GM06990 (cell line): ENCODE results near the gene RAD51D.

ENCODE experiments used
- DNase-seq: peaks from one replicate; pipeline ENCODE4 v3.0.0-alpha.2; 2011; ENCODE audit not compliant: insufficient read length; ENCODE audit errors: extremely low read depth
- H3K27me3 ChIP-seq: replicated peaks from 2 replicates; pipeline ENCODE4 v1.6.0; 2011; ENCODE audit warnings: low read length; ENCODE audit not compliant: control insufficient read depth, insufficient read depth
- H3K36me3 ChIP-seq: 2 replicates; pipeline ENCODE4 v1.5.1; 2011; ENCODE audit warnings: low read length; ENCODE audit not compliant: control insufficient read depth, insufficient read depth
- H3K4me3 ChIP-seq: replicated peaks from 2 replicates; pipeline ENCODE4 v1.5.1; 2011; ENCODE audit warnings: low read depth, mild to moderate bottlenecking, control low read depth, low read length
- CTCF ChIP-seq: IDR thresholded peaks from 2 replicates; pipeline ENCODE4 v1.5.1; 2011; ENCODE audit warnings: low read length, control low read depth, mild to moderate bottlenecking, inconsistent platforms; ENCODE audit not compliant: insufficient read depth, poor library complexity, severe bottlenecking

The RAD51D gene

GRCh38 chr17:35135322-35135721 is 15.7 kb upstream of the RAD51D start:
- Histone ChIP-seq H3K27me3 (no peaks in the 10 kb centered on the region), H3K4me3 (no peak overlapping the region), H3K36me3 (peaks cover 51% of the 10 kb centered on the region)
- no peak for TF ChIP-seq CTCF
- no peak for DNase-seq

DNA sequence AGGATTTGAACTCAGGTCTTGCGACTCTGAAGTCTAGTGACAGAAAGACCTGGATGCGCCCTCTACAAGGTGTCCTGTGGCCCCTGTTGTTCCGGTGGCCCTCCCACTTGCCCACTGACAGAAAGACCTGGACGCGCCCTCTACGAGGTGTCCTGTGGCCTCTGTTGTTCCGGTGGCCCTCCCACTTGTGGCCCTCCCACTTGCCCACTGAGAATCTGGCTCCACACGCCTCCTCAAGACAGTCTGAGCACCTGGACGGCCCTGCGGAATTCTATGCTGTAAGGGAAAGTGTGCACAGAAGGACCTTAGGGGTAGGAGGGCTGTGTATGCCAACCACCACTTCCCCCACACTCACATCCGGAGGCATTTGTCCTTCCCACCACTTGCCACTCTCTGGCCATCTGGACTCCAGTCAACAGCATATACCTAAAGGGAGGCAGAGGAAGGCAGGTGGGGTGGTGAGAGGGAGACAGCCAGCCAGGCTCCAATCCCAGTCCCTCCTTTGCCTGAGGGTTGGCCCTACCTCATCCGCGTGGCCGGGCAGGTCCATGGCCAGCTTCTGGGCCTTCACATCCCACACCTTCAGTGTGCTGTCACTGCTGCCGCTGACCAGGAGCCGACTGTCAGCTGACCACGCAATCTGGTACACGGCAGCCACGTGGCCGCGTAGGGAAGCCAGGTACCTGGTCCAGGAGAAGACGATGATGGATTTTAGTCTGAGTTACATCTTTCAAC is 13.3 kb upstream of the RAD51D start:
- Histone ChIP-seq H3K36me3 (peaks cover 42% of the 10 kb centered on the region), H3K27me3 (no peaks in the 10 kb centered on the region), H3K4me3 (no peak overlapping the region)
- no peak for DNase-seq
- no peak for TF ChIP-seq CTCF

DNA sequence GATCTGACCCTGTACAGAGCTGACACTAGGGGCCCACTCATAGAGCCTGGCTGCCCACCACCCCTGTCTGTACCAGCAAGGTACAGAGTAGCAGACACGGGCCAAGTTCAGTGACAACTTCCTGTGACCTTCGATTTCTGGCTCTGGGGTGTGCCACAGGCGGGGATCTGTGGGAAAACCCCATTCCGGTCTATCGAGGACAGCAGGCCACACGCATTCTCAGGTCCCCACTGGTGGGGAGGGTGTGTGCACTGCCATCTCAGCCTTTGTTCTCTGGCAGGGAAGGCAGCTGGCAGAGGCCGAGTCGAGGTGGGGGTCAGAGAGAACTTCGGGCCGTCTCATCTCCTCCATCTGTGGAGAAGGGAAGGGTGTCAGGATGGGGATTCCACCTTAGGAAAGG is 12.4 kb upstream of the RAD51D start:
- no peak for TF ChIP-seq CTCF
- DNase-seq: no peak
- Histone ChIP-seq H3K4me3 (no peak overlapping the region), H3K27me3 (no peaks in the 10 kb centered on the region), H3K36me3 (peaks cover 39% of the 10 kb centered on the region)

DNA sequence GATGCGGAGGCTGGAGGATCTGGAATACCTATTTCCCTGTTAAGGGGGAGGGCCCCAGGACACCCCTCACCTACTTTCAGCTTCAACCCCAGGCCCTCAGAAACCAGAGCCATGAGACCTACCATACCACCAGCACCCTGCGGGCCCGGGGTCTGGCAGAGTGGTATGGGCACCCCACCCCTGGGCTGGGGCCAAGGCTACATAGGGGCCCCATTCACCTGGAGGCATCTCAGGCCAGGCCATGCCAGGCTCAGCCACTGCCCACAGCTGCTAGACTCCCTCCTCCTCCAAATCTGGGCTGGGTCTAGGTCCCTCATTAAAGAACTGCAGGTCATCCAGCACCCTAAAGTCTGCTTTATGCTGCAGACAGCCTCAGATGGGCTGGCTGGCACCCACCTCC is 10.7 kb upstream of the RAD51D start:
- peaks cover 28% of the 10 kb centered on the region for H3K36me3 ChIP-seq
- no peak for DNase-seq
- H3K4me3 ChIP-seq: no peak overlapping the region
- no peak for TF ChIP-seq CTCF
- no peaks in the 10 kb centered on the region for H3K27me3 ChIP-seq

DNA sequence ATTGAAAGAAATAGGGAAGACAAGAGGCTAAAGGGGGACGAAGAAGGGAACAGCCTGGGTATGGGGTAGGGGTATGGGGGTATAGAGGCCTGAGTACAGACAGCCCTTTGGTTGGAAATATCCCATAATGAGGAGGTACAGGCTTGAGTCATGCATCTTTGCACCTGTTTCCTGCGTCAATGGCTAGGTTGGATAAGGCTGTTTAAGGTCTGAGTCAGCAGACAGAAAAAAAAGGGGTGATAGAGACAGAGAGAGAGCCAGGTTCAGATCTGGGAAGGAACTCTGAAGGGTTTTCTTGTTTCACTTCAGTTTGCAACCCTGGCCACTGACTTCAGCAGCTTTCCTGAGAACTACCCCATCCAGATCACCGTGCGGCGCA is 10.3 kb upstream of the RAD51D start:
- DNase-seq: no peak
- TF ChIP-seq CTCF: no peak
- peaks cover 24% of the 10 kb centered on the region for H3K36me3 ChIP-seq
- H3K4me3 ChIP-seq: no peak overlapping the region
- no peaks in the 10 kb centered on the region for H3K27me3 ChIP-seq
